ENCODE measurements around the gene UNK.

UNK gene

GRCh38 chr17:75834279-75834920 lies 49.8 kb downstream of the UNK start:
- DNase-seq (ENCODE audit: low spot score): peak; percentile 83

GRCh38 chr17:75834928-75835653 lies 50.5 kb downstream of the UNK start:
- DNase-seq (ENCODE audit: low spot score): no peak

- DNase-seq (ENCODE audit: low spot score): no peak
Observed at GRCh38 chr17:75835654-75835987, 51.0 kb downstream of the UNK start.

DNA sequence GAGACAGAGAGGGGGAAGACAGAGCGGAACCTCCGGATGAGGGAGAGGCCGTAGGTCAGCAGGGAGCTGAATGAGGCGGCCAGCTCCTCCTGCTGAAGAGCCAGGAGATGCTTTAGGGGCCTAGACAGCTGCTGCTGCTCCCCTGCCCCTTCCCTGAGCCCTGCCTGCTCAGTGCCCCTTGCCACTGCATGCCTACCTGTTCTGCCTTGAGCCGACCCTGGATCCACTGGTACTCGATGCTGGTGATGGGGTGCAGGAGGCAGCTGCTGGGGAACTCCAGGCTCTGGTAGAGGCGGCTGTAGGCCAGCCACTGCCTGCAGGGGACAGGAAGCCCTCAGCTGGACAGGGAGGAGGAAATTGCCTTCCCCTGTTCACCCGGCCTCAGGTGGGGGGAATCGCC lies 52.0 kb downstream of the UNK start:
- DNase-seq (ENCODE audit: low spot score): no peak

GRCh38 chr17:75837899-75838298 lies 53.3 kb downstream of the UNK start:
- no peak for DNase-seq (ENCODE audit: low spot score)

DNA sequence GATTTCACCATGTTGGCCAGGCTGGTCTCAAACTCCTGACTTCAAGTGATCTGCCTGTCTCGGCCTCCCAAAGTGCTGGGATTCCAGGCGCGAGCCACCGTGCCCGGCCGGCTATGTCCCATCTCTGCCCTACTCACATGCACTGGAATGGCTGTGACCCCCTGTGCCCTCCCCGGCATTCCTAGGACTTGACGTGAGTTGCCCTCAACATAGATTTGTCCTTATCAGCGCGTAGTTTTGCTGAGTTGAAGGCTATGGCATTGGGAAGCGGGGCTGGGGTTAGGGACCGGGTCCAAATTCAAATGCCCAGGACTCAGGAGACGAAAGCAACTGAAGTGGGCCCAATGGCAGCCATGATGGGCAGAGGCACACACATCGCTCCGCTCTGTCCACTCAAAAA lies 53.8 kb downstream of the UNK start:
- no peak for DNase-seq (ENCODE audit: low spot score)

GRCh38 chr17:75839942-75840798 lies 55.6 kb downstream of the UNK start:
- DNase-seq (ENCODE audit: low spot score): no peak

GRCh38 chr17:75840799-75841164 lies 56.2 kb downstream of the UNK start:
- no peak for DNase-seq (ENCODE audit: low spot score)

DNA sequence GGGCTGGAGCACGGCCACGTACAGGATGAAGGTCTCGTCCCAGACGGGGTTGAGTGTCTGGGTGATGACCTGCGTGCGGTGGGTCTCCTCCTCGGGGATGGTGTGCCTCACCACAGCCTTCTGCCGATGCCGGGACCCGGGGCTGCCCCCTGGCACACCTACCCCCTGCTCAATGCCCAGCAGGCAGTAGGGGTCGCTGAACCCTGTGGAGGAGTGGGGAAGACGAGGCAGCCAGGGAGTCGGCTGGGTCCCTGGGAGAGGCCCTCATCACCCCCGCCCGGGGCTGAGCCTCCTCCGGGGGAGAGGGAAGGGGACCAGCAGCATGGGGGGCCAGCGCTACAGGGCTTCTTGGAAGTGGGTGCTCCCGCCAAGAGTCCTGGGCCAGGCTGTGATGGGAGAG lies 57.8 kb downstream of the UNK start:
- no peak for DNase-seq (ENCODE audit: low spot score)

GRCh38 chr17:75842963-75843576 lies 58.5 kb downstream of the UNK start:
- DNase-seq (ENCODE audit: low spot score): no peak

- DNase-seq (ENCODE audit: low spot score): no peak
Observed at GRCh38 chr17:75843577-75844529, 59.2 kb downstream of the UNK start, which contains the start of gene UNC13D. UNC13D (minus strand) TSS chr17:75844404; CDS start chr17:75844337, 67 bp downstream.

- no peak for DNase-seq (ENCODE audit: low spot score)
Observed at GRCh38 chr17:75844530-75845057, 60.0 kb downstream of the UNK start.

- DNase-seq (ENCODE audit: low spot score): peak; percentile 82
Observed at GRCh38 chr17:75845058-75845711, 60.6 kb downstream of the UNK start.

DNA sequence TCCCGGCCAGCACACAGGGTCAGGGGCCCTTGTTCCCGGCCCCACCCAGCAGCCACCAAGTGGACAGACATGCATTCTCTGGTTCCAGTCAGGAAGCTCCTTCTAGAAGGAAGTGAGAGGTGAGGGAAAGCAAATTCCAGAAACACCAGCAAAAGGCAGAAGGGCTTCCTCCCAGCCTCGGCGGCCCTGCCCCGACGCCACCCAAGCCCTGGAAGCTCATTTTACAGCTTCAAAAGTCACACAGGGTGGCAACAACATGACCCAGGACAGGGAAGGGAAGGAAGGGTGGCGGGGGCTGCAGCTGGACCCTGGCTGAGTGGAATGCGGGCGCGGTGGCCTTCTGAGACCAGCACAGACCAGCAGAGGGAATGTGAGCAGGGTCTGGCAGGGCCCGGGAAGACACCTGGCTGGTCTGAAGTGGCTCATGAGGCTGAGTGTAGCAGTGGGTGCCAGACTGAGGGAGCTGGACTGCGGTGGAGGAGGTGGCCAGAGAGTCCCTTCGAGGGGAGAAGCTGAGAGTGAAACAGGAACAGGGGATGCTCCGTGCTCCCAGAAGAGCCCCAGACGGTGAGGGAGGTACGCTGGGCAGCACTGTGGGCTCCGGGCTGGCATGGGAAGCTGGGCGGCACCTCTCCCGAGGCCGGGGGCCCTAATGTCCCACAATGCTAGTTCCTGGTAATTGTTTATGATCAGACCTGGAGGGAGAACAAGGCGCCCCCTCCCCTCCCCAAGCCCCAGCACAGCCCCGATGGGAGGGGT lies 61.5 kb downstream of the UNK start:
- no peak for DNase-seq (ENCODE audit: low spot score)

DNA sequence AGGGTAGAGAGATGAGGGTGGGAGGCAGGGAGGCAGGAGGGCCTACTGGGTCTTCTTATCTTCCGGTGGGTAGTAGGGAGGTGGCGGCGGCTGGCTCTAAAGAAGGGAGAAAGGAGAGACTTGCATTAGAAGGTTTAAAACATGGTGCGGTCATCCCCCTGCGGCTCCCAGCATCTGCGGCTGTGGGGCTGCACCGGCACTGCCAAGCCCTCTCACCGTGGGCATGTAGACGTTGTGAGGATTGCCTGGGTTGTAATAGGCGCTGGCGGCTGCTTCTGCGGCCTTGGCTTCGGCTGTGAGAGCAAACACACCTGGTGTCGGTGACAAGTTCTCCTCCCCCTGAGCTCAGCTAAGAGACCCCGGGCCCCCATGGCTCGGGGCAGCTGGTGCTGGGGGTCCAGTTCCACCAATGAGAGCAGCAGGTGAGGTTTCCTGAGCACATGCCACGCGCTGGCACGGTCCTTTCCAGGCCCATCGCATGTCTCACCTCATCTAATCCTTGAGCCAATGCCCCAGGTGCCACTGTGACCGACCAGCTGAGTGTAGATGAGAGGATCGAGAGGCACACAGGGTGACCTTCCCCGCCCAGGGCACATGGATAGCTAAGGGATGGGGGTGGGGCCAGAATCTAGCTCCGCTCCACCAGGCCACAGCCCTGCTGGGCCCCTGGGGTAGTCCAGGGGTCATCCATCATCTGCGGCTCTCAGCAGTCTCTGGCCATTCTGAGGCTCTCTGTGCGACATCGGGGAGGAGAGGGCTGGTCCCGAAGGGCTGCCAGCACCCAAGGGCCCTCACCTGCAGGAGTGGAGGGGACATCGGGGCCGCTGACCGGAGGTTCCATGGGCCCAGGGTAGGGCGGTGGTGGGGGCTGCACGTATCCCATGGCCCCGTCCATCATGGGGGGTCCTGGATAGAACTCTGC lies 62.3 kb downstream of the UNK start:
- DNase-seq (ENCODE audit: low spot score): no peak

- DNase-seq (ENCODE audit: low spot score): no peak
Observed at GRCh38 chr17:75847614-75848522, 63.3 kb downstream of the UNK start.

DNA sequence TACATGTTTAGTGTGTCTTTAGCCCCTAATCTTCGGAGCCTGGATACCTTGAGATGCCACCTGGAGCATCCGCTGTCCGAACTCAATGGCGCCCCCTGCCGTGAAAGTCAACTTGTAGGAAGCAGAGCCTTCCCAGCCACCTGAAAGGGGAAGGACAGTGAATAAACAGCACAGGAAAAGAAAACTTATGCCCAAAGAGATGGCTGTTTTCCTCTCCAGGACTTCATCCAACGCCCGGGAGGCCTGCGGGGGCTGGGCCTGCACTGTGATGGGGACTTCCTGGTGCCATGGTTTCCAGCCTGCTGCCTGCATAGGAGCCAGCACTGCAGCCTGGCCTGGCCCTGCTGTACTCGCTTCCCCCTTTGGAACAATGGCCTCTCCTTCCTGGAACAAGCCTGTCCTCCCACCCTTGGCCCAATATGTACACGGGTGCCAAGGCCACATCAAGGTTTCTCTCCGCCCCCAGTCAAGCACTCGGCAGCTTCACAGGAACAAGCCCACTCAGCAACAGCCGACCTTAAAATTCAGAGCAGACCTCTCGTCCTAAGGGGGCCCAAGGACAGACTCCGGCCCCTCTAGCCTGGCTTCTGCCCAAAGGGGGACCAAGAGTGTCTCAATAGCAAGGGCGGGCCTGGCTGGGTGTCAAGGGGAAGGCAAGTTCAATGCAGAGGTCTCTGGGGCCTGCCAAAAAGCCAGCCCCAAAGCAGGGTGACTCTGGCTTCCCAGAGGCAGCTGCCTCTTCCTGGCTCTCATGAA lies 64.1 kb downstream of the UNK start:
- DNase-seq (ENCODE audit: low spot score): peak; percentile 82
